Measurements from ENCODE around the gene ANK3.

DNA sequence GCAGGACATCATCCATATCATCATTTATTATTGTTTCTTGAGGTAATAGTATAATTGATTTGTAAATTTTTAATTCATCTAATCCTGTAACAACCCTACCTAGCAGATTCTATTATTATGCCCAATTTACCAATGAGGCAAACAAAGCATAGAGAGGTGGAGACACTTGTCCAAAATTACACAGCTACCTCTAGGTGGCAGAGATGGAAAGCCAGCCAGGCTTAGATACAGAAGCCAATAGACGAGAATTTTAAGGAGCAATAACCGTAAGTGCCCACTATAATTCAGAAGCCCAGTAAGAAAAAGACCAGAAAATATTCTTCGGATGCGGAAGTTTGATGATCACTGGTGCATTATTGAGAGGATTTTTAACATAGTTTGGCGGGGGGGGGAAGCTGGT is 54.0 kb downstream of the ANK3 start:
- TF ChIP-seq, protein P1, sequence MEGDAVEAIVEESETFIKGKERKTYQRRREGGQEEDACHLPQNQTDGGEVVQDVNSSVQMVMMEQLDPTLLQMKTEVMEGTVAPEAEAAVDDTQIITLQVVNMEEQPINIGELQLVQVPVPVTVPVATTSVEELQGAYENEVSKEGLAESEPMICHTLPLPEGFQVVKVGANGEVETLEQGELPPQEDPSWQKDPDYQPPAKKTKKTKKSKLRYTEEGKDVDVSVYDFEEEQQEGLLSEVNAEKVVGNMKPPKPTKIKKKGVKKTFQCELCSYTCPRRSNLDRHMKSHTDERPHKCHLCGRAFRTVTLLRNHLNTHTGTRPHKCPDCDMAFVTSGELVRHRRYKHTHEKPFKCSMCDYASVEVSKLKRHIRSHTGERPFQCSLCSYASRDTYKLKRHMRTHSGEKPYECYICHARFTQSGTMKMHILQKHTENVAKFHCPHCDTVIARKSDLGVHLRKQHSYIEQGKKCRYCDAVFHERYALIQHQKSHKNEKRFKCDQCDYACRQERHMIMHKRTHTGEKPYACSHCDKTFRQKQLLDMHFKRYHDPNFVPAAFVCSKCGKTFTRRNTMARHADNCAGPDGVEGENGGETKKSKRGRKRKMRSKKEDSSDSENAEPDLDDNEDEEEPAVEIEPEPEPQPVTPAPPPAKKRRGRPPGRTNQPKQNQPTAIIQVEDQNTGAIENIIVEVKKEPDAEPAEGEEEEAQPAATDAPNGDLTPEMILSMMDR (IDR thresholded peaks at IDR 0.05 in 8 of 11, conservative IDR thresholded peaks at IDR 0.05 in 3 of 11) = no peak
- TF ChIP-seq POLR2AphosphoS5 (IDR thresholded peaks at IDR 0.05) (no peak), POLR2A (IDR thresholded peaks at IDR 0.05) (no peak)

All from spleen (tissue), 7 donors.